T-helper 9 cell (primary cell): ENCODE data around the gene CCBE1.

ENCODE experiments used
- DNase-seq: peaks from one replicate; pipeline ENCODE4 v3.0.0-alpha.2; 2020

CCBE1 gene

GRCh38 chr18:59432803-59433597, 264.2 kb downstream of the CCBE1 start:
- DNase-seq: no peak

GRCh38 chr18:59431131-59431530, 266.1 kb downstream of the CCBE1 start:
- DNase-seq: no peak

- DNase-seq: no peak
These were observed 267.6 kb downstream of the CCBE1 start for GRCh38 chr18:59429608-59430007.

DNA sequence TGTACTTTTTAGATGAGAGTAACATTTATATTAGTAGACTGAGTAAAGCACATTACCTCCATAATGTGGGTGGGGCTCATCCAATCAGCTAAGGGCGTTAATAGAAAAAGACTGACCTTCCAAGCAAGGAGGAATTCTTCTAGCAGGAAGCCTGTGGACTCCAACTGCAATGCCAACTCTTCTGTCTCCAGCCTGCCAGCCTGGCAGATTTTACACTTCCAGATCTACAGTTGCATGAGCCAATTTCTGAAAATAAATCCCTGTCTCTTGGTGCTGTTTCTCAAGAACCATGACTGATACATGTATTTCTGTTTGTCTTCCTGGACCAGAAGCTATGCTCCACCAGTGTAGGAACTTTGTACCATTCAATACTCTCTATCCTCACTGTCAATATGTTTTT, 269.2 kb downstream of the CCBE1 start:
- no peak for DNase-seq

GRCh38 chr18:59426855-59427254, 270.4 kb downstream of the CCBE1 start:
- DNase-seq: no peak

DNA sequence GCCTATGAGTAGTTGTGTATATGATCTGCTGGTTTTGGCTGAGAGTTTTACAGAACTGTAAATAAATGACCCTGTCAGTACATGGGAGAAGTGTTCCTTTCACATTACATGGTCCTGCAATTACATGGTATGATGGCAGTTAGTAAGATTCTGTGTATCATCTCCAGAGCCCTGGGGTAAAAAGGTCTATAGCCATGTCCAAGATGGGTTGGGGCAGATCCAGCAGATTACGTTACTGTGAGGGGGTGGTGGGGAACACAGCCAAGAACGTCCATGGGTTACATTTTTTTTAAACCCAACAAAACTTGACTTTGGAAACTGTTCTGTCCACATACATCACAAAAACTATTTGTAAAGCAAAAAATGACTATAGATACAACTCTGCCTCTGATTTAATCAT, 274.0 kb downstream of the CCBE1 start:
- no peak for DNase-seq

DNA sequence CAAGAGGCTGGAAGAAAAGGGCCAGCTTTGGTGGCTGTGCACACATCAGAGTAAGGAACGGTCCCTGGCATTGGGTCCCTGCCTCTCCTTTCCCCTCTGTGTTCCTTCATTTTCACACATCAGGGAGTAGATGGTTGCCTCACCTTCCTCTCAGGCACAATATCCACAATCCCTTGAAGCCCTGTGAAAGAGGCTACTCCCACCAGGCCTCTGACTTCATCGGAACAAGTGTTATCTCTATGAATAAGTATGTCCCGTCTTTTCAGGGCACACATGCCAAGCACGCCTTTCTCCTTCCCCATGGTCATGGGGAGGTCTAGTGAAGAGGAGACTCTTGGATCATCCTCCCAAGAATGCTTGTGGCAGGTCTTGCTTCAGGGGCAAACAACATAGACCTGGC, 277.0 kb downstream of the CCBE1 start:
- DNase-seq: no peak

DNA sequence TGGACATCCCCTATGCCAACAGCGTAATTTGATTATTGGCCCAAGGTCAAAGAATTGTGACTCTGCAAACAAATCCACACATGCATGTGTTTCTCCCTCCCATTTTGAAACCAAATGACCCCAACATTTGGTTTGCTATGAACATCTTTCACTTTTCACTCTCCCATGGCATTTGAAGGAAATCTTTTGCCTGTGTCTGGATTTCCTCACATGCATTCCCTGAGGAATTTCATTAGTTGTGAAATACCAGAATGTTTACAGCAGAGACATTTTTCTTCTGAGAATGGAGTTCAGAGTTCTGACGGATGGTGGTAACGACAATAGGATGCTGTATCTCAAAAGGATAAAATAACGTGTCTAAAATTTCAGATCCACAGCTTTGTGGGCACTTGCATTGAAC, 277.8 kb downstream of the CCBE1 start:
- DNase-seq: no peak

GRCh38 chr18:59416818-59417217, 280.4 kb downstream of the CCBE1 start:
- DNase-seq: no peak

GRCh38 chr18:59414111-59414653, 283.0 kb downstream of the CCBE1 start:
- no peak for DNase-seq

DNA sequence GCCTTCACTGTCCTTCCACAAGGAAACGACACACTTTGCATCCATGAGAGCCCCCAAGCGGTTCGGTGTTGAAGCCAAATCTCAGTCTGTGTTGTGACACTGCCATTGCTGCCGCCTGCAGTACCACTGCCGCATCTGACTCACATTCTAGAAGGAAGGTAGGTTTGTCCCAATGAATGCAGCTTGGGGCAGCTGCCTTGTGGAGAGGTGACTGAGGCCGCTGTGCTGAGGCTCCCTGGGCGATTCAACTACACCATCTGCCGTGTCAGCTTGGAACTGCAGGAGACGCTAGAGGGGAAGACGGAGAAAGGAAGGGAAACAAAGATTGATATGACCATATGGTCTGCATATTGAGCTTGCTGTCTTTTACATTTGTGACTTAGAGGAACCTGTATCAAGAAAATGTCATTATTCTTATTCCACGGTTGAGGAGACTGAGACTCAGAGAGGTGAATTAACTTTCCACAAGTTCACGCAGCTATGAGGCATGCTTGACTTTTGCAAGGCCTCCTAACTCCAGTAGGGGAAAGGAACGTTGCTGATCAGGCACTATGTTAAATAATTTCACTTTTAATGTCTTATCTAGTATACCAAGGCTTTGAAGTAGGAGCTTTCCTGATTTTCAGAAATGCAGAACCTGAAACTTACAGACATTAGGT, 294.7 kb downstream of the CCBE1 start:
- peak; percentile 52 for DNase-seq

DNA sequence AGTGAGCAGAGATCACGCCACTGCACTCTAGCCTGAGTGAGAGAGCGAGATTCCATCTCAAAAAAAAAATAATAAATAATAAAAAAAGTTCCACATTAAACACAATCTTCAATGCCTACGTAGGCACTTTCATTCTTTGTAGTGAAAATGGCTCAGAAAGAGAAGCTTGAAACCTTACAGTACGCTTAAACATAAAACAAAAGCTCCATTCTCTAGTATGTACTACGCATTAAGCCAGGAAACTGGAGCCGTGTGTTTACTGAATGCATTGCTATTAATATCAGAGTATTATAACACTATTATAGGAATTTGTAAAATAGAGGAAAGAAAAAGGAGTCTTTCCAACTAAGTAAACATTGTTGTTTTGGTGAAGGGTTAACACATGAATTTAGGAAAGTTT, 296.8 kb downstream of the CCBE1 start:
- no peak for DNase-seq

- no peak for DNase-seq
These were observed 301.7 kb downstream of the CCBE1 start for GRCh38 chr18:59395226-59396175.

DNA sequence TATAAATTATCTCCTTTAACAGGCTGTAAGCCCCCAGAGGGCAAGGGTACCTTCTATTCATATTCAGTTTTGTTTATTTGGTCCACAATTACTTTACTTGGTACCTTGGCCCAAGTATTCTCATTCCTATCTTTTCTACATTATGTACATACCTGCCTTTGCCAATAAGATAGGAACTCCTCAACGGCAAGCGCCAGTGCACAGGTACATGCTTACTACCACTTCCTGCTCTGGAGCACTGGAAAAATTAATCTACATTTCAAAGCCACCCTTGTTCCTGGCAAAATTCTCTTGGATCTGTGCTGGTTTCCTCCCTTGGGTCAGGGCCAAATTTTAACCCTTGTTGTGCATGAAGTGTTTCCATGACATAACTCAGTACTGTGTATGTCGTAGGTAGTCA, 303.8 kb downstream of the CCBE1 start:
- no peak for DNase-seq

- no peak for DNase-seq
These were observed 308.4 kb downstream of the CCBE1 start for GRCh38 chr18:59388817-59389216.

DNA sequence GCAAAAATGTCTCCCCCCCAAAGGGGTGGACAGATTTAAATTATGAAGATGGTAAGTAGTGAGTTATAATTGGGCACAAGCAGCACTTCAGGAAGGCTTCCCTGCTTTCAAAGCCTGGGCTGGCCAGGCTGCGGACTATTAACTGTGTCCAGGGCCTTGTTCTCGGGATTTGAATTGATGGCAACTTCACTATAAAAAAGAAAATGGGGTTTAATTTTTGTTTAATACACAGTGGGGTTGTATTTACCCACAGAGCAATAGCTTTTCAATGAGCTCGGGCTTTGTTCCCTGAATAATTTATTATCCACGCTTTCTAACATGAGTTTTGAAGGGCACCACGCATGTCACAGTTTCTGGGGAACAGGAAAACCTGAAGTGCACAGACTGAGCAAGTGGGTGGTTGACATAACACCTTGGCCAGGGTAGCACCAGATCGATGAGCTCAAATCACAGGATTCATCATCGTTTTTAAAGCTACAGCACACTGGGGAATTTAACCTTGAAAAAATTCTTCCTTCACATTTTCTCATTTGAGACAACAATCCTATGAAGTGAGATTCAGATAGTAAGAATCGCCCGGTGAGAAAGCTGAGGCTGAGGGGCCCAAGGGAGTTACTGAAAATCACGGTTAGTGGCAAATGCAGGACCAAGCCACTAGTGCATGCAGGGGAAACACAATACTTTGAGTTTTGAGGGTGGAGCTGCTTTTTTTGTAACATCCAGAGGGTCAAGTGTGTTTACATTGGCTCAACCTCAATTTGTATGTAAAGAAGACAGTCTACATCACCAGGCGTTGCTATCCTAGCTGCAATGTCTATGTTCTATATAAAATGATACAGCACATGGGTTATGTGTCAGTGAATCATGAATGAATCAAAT, 309.3 kb downstream of the CCBE1 start:
- DNase-seq: no peak

GRCh38 chr18:59386909-59387686, 310.1 kb downstream of the CCBE1 start:
- DNase-seq: no peak

DNA sequence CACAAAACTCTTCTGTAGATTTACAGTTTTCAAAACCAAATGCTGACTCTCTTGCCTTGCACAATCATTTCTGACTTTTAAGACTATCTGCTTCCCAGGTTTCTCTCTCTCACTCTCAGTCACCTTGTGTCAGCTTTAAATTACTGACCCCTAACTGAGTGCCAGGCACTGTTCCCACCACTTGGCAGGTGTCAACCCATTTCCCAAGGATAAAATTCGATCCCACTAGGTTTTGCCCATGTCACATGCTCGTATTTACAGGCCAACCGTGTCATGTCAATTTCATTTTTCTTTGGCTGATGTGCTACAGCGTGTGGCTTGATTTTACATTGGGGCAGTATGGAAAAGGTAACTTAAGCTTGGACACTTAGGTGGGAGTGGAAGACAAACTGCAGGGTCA, 312.0 kb downstream of the CCBE1 start:
- no peak for DNase-seq

DNA sequence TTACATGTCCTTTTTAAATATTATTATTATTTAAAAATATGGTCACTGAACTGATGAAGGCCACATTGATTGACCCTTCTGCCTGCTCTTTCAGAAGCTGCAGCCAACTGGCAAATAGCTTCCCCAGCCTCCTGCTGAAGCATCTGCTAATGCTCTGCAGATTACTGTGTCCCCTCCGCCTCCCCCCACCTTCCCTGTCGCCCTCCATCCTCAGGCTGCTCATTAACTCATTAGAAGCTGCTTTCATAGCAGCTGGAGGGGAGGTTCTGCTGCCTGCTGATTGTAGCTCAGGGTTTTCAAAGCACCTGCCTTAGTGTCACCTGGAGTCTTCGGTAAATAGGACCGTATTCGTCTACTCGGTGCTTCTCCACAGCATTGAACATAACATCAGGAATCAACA, 313.4 kb downstream of the CCBE1 start:
- no peak for DNase-seq

- DNase-seq: no peak
These were observed 314.8 kb downstream of the CCBE1 start for GRCh38 chr18:59382383-59382782.

DNA sequence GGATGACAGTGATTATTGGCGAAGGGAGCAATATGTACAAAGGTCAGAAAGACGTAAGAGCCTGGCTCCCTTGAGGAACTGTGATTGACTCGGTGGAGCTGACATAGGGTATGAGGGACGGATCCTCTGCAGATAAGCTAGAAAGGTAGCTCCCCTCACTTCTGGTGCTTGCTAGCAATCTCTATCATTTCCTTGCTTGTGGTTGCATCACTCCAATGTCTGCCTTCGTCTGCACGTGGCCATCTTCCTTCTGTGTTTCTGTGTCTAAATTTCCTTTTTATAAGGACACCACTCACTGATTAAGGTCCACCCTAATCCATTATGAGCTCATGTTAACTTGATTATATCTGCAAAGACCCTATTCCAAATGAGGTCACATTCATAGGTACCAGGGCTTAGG, 315.3 kb downstream of the CCBE1 start:
- no peak for DNase-seq
